ENCODE measurements around the gene GSE1.

Gene GSE1

DNA sequence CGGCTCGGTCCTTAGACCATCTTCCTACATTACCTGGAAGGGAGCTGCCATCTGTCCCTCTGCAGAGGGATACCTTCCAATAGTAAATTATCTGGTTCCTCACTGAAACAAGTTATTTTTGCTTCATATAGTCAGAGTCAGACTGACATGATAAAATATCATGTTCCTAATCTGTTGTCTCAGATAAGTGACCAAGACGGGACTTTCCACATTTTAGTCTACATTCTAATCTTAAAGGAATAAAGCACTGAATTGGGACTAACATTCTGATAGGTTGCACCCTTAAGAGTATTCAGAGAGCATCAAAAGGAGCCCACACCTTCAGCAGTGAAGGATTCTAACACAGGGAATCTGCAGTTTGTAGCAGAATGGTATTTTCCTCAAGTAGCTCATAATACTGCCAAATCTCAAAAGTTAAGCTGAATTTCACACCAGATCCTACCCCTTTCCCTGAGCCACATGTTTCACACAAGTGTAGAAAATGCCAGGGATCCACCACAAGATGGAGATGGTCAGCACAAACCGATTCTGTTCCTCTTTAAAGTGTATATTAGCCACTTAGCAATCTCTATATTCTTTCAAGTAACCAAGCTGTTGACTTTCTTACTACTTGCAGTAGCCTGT lies 62.2 kb downstream of the GSE1 start:
- Histone ChIP-seq H3K4me3 (no peak overlapping the region), H3K27ac (no peak overlapping the region)
- TF ChIP-seq, protein P1, sequence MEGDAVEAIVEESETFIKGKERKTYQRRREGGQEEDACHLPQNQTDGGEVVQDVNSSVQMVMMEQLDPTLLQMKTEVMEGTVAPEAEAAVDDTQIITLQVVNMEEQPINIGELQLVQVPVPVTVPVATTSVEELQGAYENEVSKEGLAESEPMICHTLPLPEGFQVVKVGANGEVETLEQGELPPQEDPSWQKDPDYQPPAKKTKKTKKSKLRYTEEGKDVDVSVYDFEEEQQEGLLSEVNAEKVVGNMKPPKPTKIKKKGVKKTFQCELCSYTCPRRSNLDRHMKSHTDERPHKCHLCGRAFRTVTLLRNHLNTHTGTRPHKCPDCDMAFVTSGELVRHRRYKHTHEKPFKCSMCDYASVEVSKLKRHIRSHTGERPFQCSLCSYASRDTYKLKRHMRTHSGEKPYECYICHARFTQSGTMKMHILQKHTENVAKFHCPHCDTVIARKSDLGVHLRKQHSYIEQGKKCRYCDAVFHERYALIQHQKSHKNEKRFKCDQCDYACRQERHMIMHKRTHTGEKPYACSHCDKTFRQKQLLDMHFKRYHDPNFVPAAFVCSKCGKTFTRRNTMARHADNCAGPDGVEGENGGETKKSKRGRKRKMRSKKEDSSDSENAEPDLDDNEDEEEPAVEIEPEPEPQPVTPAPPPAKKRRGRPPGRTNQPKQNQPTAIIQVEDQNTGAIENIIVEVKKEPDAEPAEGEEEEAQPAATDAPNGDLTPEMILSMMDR (IDR thresholded peaks at IDR 0.05) = no peak
- no peak for DNase-seq (ENCODE audit: low spot score)

DNA sequence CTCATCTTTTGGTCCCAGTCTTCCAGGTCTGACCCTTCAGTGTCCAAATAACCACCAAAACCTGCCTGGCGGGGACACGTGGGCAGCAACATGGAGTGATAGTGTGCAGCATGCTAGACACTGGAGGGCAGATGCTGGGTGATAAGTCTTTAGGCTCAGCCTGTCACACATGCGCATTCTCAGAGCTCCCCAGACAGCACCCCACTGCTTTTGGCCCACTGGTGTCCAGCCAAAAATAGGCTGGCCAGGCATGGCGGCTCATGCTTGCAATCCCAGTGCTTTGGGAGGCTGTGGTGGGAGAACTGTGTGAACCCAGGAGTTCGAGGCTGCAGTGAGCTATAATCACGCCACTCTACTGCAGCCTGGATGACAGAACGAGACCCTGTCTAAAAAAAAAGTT lies 63.3 kb downstream of the GSE1 start:
- no peak for DNase-seq (ENCODE audit: low spot score)
- Histone ChIP-seq H3K27ac (no peak overlapping the region), H3K4me3 (no peak overlapping the region)
- TF ChIP-seq, protein P1 (IDR thresholded peaks at IDR 0.05) = no peak

DNA sequence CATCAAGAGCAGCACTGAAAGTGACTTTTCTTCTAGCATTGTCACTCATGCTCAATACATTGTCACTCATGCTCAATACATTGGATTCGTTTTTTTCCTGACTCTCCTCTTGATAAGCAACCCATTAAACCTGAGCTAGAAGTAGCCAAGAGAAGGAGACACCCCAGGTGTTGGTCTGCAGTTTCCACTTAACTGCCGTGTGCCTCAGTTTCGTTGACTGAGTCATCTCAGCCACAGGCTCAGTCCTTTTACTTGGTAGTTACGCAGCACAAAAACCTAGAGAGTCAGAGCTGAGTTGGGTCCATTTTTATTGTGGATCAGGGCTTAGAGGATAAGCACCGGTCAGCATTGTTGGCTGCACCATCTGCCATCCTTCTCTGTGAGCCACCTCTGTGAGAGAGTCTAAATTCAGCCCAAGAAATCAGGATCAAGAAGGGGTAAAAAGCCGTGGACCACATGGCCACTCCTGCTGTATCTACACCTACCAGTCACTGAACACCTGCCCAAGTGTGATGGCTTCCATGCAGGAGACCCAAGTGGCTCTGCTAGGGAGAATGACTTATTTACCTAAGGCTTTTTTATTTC lies 64.4 kb downstream of the GSE1 start:
- DNase-seq (ENCODE audit: low spot score) = no peak

DNA sequence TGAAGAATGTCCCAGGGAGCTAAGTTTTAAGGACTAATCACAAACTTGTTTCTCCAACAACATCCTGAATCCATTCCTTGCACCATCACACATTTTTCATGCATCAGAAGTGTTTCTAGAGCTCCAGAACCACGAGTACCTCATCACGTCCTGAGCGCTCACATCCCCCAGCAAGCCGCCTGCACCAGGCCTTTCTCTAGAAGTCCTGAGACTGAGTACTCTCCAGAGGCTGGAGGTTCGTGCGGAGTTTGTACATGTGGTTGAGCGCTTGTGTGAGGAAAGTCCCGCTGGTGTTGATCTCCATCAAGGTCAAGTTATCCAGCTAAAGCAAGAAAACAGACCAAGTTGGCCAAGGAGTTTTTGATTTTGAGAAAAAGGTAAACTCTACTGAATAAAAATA lies 64.9 kb downstream of the GSE1 start:
- TF ChIP-seq, protein P1 (IDR thresholded peaks at IDR 0.05) = no peak
- no peak for DNase-seq (ENCODE audit: low spot score)
- Histone ChIP-seq H3K4me3 (no peak overlapping the region), H3K27ac (no peak overlapping the region)

More for the DNA sequence above, 64.4 kb downstream of the GSE1 start:
- TF ChIP-seq, protein P1 (IDR thresholded peaks at IDR 0.05) = no peak
- Histone ChIP-seq H3K27ac (no peak overlapping the region), H3K4me3 (no peak overlapping the region)

DNA sequence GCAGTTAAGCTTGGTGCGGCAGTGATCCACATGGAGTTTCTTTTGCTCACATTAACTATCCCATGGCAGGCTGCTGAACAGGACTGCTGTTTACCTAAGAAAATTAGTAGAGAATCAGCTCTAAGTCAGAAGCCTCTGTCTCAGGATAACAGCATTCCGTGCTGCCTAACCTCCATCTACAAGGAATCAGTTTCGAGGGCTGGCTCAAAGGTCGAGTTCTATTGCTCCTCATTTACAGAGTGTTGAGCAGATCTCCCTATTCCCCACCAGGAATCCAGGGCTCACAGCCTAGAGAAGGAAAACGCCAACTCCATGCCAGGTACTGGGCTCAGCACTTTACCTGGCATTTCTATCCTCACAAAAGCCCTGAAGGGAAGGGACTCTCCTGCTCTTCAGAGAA lies 65.7 kb downstream of the GSE1 start:
- TF ChIP-seq, protein P1 (IDR thresholded peaks at IDR 0.05) = no peak
- H3K27ac ChIP-seq = no peak overlapping the region
- DNase-seq (ENCODE audit: low spot score) = no peak
- H3K4me3 ChIP-seq = no peak overlapping the region

DNA sequence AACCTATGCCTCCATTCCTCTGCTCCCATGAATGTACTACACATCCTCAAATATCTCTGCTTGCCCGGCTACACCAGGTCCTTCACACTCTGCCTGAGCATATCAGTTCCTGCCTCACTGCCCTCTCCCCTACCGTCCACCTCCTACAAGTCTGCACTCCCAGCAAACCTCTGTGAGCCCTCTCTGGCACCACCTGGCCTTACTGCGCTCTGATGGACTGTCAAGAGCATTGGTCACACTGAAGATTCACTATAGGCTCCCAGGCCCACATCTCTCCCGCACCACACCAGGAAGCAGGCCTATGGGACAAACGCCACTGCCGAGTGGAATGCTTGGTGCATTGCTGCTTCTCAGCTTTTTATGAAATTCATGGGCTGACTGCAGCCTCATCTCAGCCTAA lies 66.7 kb downstream of the GSE1 start:
- no peak overlapping the region for H3K27ac ChIP-seq

More for the DNA sequence above, 66.7 kb downstream of the GSE1 start:
- DNase-seq (ENCODE audit: low spot score) = no peak
- TF ChIP-seq, protein P1 (IDR thresholded peaks at IDR 0.05) = no peak
- H3K4me3 ChIP-seq = no peak overlapping the region

Measured in coronary artery (tissue), 2 donors.